NCI-H2196 (cell line): ENCODE results near the gene GGTLC1.

Source experiments
- DNase-seq: peaks from one replicate; lab custom pipeline; 2025; ENCODE audit not compliant: unreplicated experiment; lab: John Stamatoyannopoulos, UW

The GGTLC1 gene

GRCh38 chr20:23988561-23988960 lies at the start of gene GGTLC1:
Gene GGTLC1 (minus strand): TSS chr20:23988779. CDS start chr20:23986611, 2,168 bp downstream.
- no peak for DNase-seq

DNA sequence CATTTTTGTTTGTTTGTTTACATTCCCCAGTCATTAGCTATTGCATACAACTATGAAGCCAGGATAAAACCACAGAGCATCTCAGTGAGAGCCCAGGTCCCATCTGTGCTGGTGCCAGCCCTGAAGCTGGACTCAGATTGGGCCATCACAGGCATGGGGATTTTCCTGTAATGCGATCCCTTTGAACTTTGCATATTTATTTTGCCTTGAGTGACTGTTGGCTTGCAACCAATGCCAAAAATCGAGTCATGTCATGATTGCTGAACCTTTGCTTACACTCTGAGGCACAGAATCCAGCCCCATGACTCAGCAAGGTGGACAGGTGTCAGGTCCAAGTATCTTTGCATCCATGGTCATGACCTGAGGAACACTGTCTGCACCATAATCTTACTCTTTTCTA lies 46.2 kb upstream of the GGTLC1 start:
- peak; percentile 24 for DNase-seq

DNA sequence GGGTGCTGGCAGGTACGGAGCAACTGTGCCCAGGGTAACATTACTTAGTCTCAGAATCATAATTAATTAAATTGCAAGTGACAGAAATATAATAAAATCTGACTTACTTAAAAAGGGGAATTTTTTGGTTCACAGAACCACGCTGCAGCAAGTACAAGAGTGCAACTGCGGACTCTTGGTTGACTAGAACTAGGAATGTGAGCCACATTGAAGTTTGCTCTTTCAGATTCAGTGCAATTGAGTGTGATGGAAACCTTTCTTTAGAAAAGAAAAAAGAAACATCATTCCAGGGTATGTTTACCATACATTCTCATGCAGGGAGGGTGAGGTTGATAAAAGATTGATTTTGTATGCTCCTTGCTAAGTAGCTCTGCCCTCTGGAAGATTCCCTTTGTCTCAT lies 45.0 kb upstream of the GGTLC1 start:
- no peak for DNase-seq

GRCh38 chr20:24033151-24033550 lies 44.6 kb upstream of the GGTLC1 start:
- DNase-seq: no peak

- no peak for DNase-seq
Observed at GRCh38 chr20:24032400-24032898, 43.9 kb upstream of the GGTLC1 start.

- no peak for DNase-seq
Observed at GRCh38 chr20:24027229-24027628, 38.6 kb upstream of the GGTLC1 start.

GRCh38 chr20:24022621-24023180 lies 34.1 kb upstream of the GGTLC1 start:
- DNase-seq: no peak

- no peak for DNase-seq
Observed at GRCh38 chr20:24018796-24019195, 30.2 kb upstream of the GGTLC1 start.

- no peak for DNase-seq
Observed at GRCh38 chr20:24017458-24017755, 28.8 kb upstream of the GGTLC1 start.

DNA sequence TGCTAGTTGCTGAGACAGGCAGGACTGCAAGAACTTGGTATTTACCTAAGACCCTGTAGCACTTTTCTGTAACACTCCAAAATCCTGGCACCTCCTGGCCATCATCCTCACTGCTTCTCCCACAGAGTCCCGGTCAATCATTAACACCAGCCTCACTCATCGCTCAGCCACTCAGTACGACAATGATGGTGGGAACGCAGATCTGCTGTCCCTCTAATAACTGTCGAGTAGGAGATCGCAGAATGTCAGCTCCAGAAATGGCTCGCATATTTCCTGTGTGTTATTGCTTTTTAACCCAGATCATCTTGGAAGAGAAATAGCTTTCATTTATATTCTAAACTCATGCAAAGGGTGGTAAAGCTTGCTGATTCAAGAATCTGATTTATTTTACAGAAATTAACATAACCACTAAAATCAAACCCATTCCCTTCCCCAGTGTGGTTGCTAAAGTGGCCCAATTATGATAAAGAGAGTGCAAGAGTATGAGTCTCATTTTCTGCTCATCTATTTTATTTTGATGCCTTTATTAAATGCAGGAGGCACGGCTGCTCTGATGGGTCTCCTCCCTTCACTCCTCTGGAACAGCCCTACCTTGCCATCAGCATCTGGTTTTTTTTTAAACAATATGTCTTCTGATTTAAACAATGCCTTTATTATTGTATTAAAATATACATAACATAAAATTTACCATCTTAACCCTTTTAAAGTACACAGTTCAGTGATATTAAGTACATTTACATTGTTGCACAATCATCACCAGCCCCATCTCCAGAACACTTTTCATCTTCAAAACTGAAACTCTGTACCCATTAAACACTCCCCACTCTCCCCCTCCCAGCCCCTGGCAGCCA lies 28.3 kb upstream of the GGTLC1 start:
- no peak for DNase-seq

DNA sequence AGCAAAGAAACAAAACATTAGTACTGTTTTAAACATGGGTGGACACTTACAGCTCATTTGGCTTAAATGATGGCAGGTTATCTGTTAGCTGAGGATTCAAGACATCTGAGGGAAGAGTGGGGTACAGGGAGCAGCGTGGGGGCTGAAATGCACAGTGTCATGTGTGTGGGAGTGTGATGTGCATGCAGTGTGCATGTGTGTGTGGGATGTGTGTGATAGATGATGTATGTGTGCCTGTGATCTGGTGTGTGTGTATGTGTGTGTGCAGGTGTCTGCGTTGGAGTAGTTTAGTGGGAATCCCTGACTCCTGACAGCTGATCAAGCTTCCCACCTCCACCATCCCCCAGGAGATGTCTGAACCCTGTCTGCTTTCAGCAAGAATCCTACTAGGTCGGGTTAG lies 25.4 kb upstream of the GGTLC1 start:
- no peak for DNase-seq

- no peak for DNase-seq
Observed at GRCh38 chr20:24011282-24011681, 22.7 kb upstream of the GGTLC1 start.

DNA sequence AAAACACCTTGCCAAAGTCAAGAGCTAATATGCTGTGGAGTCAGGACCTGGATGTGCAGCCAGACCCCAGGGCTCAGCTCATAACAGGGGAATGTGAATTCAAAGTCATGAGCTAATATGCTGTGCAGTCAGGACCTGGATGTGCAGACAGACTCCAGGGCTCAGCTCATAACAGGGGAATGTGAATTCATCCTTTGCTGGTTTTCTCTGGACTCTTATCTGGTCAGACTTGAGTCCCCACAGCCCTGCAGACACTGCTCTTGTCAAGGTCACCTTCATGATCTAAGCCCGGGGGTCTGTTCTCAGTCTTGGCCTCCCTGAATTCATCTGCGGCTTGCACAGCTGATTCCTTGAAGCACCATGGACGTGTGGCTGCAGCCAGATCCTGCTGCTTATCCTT lies 19.2 kb upstream of the GGTLC1 start:
- no peak for DNase-seq

DNA sequence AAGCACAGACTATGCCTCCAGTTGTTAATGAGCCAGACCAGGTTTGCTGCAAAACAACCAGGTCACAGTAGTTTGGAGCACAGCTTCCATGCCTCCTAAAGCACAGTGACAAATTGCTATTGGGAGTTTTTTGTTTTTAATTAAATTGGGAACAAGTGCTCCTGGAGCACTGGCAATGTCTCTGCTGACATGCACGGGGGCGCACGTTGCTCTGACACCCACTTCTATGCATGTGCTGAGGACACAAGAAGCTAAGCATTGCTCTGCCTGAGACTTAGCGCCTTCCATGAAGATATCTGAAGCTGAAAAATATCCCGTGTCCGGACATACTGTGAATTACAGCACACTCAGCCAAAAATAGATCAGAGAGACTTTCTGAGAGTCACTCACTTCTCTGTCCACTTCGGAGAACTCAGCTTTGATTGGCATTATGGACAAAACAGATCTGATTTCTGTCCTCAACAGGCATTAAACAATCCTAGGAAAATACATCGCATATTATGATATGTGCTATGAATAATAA lies 18.6 kb upstream of the GGTLC1 start:
- no peak for DNase-seq

GRCh38 chr20:24006626-24007025 lies 18.0 kb upstream of the GGTLC1 start:
- DNase-seq: no peak

DNA sequence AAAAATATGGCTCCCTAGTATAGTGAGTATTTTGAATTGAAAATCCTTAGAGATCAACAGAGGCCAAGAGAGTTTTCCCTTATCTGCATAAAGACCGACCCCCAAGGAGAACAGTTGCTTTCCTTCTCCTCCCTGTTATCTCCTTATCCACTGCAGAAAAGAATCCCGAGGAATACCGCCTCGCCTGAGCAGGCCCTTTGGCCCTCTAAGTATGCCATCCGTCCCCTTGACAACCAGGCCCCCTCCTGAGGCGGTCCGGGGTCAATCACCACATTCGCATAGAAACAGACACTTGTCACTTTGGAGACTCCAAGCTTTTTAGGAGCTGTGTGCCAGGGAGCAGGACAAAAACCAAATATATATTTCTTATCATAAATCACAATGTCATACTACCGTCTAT lies 15.9 kb upstream of the GGTLC1 start:
- DNase-seq: no peak

DNA sequence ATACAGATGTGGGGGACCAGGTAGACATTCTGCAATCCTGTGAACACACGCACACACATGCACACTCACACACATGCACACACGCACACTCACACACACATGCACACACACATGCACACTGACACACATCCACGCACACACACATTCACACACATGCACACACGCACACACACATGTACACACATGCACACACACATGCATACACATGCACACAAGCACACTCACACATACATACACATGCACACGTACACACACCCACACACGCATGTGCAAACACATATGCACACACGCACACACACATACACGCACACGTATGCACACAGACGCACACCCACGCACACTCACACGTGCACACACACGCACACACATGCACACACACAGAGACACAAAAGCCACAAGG lies 14.3 kb upstream of the GGTLC1 start:
- no peak for DNase-seq

GRCh38 chr20:24001712-24002405 lies 13.3 kb upstream of the GGTLC1 start:
- DNase-seq: no peak

- DNase-seq: no peak
Observed at GRCh38 chr20:23998844-23999243, 10.3 kb upstream of the GGTLC1 start.

GRCh38 chr20:23998392-23998791 lies 9.8 kb upstream of the GGTLC1 start:
- DNase-seq: no peak

DNA sequence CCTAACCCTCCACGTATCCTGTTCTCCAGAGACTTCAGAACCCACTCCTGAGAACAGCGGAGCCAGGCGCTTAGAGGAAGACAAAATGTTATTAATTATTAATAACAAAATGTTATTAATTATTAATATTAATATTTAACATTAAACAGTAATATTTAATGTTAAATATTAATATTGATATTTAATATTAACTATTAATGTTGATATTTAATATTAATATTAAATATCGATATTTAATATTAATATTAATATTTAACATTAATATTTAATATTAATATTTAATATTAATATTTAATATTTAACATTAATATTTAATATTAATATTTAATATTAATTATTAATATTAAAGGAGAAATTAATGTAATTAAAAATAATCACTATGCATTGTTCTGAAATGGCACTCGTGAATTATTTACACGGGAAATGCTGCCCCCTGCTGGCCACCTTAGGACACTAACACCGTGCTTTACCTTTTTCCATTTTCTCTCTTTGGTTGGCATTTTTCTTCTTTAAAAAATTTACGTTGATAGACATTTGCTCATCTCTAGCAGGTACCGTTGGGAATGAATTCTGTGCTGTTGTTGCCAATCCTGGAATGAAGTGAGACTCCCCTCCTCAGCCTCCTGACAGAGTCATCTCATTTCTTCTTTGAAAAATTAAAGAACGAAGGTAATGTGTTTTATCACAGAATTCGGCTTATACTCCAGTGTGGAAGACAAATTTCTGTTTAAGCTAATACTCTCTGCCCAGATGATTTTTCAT lies 7.5 kb upstream of the GGTLC1 start:
- DNase-seq: peak; percentile 26
